Stimulated activated CD8-positive, alpha-beta memory T cell treated with anti-CD3 and anti-CD28 coated beads, Interleukin-7, amount 100 ng/mL, for 24 hours (primary cell): ENCODE results near the gene DLK1.

Experiments
- DNase-seq: peaks from one replicate; pipeline ENCODE4 v3.0.0-alpha.2; 2020; ENCODE audit warnings: low read depth

The DLK1 gene

DNA sequence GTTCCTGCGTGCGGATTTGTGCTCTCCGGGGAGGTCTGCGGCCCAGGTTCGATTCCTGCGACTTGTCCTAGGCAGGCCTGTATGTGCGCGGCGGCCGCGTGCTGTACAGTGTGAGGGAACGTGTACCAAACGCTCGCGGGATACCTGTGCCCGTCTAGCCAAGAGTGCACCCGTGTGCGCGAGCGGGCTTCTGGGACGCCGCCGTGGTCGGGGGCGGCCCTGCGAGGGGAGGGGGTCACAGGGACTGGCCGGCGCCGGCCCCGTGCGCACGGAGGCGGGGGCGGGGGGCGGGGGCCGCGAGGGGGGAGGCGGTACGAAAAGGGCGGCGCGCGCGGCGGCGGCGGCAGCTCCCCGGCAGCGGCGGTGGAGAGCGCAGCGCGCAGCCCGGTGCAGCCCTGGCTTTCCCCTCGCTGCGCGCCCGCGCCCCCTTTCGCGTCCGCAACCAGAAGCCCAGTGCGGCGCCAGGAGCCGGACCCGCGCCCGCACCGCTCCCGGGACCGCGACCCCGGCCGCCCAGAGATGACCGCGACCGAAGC is at the start of gene DLK1:
DLK1 (plus strand) TSS at position 343 of the 536 bp plus-strand sequence; CDS start at position 520, 177 bp downstream.
- no peak for DNase-seq

DNA sequence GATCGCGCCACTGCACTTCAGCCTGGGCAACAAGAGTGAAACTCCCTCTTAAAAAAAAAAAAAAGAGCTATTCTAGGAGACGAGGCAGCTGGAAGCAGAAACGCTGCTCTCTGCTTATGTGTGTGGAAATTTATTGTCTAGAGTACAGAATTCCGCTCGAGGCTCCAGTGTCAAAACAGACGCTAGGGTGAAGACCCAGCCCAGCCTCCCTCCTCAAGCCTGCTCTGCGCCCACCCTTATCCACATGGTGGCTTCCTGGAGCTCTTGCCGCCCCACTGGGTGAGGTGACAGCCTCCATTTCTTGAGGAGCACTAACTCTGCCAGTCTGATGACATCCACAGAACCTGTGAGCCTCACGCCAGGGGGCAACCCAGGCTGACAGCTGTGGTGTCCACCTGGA is 49.5 kb upstream of the DLK1 start:
- DNase-seq, result no peak

DNA sequence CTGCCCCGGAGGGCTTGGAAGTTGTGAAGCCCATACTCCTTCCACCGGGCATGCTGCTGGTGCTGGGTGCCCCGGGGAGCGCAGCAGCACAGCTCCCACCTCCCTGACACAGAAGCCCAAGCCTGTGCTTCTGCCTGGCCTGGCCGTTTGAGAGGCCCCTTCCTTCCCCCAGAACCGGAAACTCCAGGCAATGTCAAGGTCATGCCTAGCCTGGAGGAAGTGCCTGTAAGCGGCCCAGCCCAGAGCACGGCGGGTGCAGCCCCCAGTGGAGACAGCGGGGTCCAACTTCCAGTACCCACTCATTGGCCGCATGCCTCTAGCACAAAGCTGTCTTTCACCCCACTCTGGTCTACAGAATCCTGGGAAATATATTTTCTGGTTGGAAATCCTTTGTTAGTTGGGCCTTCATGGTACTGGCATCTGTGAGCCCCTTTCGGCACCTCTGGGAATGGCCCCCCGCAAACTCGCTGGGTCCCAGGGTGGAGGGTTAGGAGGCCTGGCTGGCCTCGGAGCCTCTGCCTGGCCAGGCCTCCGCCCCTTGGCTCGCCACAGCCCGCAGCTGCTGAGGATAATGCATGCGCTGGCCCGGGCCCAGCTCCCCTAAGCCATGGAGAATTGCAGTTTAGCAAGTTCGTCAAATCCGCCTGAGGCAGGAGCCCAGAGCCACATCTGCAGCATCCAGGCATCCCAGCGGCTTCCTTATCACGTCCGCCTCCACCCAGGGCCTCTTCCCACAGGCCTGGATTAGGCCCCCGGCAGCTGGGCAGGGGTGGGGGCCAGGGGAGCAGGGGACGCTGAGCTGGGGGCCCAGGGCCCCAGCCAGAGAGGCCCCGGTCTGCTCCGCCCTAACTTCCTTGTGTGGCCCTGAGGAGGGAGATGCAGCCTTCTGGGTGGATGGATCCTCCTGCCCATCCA is 48.9 kb upstream of the DLK1 start:
- no peak for DNase-seq

DNA sequence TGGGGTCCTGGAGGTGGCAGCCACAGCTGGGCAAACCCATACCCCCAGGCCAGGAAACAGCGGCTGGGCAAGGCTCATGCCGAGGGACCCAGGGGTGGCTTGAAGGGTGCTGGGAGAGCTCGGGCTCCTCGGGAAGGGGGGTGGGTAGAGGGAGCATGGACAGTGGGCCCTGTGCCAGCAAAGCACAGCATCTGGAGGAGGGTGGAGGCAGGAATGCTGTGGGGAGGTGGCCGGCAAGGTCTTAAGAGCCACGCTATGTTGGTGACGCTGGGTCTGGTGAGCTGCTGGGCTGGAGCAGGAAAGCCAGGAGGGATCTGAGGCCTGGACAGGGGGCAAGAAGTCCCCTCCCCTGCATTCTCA is 48.2 kb upstream of the DLK1 start:
- no peak for DNase-seq

DNA sequence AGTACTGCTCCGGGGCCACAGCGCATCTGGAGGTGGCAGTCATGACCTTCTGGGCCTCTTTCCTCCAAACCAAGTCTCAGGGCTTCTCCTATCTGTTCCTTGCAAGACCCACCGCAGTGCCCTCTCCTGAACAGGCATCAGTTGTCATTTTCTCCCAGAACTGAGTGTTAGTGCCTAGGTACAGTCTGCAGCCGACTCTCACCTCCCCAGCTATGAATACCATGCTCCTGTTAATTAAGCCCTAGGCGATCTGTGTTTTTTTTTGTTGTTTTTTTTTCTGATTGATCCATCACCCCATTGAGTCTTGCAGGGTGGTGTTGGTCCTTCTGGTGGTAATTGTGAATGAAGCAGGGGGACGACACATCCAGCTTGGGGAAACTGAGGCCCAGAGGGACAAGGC is 47.5 kb upstream of the DLK1 start:
- DNase-seq, result no peak

DNA sequence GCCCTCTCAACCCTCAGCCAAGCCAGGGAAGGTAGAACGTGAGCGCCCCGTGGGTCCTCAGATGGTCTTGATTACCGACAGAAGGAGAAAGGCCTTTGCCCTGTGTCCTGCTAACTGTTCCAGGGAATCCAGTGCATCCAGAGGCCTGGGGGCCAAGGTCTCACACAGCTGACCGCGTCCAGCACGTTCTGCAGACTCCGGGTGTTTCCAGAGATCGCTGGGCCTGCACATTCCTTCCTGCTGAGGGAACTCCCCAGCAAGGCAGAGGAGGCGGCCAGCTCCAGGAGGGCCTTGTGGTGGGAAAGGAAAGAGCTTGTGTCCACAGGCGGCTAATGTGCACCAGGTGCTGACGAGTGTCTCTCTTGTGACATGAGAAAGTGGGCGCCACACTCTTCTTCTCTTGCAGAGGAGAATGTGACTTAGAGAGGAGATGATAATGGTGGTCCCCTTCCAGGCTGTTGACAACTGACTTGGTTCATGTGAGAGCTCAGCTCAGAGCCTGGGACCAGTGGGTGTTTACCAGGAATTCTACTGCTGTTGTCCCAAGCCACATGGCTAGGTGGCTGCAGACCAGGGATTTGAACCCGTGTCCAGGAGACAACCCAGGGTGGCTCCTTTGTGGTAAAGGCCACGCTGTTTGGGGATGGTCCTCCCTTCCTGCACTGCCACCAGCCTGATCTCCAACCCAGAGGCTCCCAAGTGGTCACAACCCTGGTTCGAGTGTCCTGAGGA is 46.8 kb upstream of the DLK1 start:
- no peak for DNase-seq

DNA sequence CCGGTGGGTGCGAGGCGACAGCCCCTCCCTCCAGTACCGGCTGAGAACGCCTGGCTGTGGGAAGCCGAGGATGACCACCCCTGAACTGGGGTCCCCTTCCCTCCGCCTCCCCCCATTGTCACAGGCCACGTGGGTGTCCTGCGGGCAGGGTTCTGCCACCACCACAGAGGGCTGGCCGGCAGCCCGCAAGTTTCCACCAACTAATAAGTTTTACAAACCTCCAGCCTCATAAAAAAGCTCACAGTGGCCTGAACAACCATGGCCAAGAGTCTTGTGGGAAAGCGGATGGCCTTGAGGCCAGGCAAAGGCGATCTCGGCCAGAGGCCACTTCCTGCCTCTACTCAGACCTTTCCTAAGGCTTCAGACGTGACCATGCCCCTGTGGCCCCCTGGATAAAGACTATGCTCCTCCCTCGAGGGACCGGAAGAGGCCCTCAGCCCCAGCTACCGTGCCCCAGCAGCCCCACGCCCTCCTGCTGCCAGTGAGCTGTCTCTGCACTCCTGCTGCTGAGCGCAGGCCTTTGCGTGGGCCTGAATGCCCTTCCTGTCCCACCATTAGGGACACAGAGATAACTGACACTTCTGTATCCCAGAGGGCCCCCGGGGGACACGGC is 46.1 kb upstream of the DLK1 start:
- no peak for DNase-seq

DNA sequence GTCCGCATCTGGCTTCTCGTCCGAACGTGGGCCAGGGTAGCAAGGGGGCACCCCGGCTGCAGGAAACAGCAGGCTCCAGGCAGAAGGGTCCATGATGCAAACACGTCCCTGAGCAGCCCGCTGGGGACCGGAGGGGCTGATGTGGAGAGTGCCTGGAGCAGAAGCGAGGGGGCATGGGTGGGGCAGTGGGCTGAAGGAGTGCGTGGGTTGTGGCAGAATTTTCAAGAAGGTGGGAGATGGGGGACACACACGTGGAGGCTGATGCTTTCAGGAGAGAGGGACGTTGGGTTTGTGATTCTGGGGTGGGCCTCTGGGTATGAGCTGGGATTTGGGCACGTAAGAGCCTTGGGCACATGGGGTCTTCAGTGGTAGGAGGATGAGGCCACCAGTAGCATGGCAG is 45.6 kb upstream of the DLK1 start:
- DNase-seq, result no peak

DNA sequence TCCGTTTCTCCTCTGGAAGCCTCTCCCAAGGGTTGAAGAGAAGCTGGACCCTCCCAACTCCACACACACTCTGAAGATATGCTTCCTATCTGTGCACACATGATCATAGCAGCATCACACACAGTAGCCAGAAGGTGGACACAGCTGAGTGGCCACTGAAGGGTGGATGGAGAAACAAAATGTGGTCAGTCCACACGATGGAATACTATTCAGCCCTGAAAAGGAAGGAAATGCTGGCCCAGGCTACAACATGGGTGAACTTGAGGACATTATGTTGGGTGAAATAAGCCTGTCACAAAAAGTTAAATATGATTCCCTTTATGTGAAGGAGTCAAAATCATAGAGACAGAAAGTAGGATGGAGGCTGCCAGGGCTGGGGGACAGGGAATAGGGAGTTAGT is 43.9 kb upstream of the DLK1 start:
- no peak for DNase-seq

DNA sequence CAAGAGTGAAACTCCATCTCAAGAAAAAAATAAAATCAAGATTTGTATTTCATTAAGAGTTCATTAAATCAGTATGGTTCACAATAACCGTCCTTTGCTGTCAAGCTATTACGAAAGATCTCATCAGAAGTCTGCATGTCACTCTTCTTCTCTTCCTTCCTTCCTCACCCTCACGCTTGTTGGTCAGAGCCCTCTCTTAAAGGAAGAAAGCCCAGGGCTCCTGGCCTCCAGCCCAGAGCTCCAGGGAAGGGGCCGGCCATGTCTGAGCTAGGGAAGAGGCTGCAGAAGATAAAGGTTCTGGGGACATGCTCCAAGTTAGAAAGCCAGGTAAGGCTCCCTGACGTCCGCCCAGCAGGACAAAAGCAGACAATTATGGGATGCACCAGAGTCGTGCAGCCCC is 43.1 kb upstream of the DLK1 start:
- no peak for DNase-seq

DNA sequence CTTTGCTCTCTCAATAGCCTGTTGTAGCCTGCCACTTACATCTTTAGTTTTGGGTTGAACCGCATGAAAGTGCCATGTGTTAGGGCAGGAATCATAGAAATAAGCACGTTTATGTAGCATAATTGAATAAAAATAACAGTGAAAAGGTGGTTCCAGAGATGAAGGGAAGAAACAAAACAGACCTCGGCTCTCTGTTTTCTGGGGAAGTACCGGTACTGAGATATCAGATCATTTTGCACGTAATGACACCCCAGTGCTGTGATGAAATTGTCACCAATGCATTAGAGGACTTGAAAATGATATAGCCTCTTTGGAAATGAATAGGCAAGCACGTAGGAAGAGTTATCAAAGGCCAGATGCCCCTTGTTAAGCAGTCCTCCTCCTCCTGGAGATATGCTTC is 42.5 kb upstream of the DLK1 start:
- DNase-seq, result no peak

DNA sequence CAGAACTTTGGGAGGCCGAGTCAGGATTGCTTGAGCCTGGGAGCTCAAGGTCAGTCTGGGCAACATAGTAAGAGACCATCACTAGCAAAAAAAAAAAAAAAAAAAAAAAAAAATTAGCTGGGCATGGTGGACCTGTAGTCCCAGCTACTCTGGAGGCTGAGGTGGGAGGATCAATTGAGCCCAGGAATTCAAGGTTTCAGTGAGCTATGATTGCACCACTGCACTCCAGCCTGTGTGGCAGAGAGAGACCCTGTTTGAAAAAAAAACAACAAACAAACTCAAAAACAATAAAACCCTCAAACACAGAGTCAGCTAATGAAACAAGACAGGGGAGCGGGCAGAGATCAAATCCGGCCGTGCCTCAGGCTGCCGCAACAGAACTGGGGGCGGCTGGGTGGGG is 41.7 kb upstream of the DLK1 start:
- DNase-seq, result no peak

DNA sequence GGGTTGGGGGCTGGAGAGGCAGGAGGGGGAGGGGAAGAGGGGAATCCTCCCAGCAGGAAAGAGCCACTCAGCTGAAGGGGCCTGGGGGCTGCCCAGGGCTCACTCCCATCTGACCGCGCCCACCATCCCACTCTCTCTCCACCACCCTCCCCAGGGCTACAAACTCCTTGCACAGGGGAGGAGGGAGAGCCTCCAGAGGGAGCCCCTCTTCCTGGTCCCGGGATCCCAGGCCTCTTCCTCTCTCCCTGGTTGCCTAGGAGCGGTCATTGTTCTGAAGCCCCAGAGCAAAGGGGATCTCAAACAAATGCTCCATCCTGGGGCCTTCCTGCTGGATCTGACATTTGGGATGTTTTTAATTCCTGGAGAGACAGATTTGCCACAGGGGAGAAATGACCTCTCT is 39.8 kb upstream of the DLK1 start:
- DNase-seq, result no peak

DNA sequence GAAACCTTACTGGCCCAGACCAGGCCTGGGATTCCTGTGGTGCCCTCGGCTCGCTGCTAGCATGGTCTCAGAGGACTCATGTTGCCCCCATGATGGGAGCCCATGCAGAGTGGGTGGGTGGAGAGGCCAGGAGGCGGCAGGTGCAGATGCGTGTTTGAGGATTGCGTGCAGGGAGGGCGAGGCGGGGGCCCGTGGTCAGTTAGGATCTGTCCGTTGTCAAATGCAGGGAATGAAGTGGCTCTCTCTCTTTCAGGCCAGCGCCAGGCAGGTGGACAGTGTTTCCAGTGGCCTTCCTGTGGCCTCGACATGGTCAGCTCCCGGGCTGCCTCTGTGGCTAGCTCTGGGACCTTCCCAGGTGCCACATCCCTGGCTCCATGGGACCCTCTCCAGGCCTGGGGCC is 39.3 kb upstream of the DLK1 start:
- no peak for DNase-seq

DNA sequence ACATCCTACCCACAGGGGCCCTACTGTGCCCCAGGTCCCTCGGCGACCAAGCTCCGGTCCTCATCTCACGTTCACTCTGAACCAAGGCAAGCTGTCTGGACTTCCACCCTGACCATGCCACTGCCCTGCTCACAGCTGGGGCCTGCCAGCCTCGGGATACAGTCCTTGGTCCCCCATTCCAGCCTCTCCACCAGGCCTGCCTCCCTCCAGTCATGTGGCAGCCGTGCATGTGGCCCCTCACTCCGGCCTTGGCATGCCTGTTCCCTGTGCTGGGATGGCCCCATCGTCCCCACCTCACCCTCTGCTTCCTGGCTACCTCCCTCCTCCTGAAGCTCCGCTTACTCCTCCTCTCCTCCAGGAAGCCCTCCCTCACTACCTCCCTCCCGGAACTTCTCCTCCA is 38.6 kb upstream of the DLK1 start:
- DNase-seq, result no peak

DNA sequence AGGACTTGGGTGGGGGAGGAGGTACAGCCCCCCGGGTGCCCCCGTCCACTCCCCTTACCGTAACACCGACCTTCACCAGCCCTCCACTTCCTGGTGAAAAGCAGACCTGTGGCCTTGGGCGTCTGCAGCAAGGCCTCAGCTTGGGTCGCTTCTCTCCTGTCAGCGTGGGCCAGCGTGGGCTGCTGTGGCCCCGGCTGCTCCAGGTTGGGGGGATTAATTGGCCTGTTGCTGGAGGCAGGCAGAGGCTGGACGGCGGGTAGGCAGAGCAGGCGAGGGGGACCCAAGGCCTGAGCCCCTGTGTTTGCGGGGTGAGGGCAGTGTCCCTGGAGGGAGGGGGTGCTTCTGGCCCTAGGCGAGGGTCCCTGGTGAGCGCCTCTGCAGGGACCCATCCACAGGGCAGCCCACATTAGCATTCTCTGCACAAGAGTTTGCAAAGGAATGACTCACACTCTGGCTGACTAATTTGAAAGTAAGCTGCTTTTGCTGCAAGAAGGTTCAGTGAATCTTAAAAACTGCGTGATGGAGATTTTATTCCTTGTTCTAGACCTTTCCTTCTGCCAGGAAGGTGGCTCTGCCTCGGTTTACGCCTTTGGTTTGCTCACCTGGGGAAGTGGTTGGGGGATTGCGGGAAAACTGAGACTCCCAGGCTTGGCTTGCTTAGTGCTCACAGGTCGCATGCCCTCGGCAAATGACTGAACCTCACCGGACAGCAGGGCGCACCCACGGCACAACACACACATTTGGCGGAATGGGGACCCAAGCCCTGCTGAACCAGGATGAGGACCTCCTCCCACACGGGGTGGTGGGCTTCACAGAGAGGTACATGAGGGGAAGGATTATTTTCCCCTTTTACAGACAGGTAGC is 37.9 kb upstream of the DLK1 start:
- no peak for DNase-seq

DNA sequence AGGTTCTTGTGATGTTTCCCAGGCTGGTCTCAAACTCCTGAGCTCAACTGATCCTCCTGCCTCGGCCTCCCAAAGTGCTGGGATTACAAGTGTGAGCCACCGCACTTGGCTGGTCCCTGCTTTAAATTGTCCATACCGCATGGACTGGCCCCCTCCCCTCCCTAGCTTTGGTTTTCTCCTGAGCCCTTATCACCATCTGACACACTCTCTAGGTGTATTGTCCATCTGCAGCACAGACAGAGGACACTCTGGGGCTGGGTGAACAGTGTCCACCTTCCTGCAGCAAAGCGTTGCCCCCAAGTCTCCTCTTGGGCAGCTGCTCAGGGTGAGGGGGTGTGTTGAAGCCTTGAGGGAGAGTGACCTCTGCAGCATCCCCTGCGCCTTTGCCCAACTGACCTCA is 36.0 kb upstream of the DLK1 start:
- DNase-seq, result no peak

DNA sequence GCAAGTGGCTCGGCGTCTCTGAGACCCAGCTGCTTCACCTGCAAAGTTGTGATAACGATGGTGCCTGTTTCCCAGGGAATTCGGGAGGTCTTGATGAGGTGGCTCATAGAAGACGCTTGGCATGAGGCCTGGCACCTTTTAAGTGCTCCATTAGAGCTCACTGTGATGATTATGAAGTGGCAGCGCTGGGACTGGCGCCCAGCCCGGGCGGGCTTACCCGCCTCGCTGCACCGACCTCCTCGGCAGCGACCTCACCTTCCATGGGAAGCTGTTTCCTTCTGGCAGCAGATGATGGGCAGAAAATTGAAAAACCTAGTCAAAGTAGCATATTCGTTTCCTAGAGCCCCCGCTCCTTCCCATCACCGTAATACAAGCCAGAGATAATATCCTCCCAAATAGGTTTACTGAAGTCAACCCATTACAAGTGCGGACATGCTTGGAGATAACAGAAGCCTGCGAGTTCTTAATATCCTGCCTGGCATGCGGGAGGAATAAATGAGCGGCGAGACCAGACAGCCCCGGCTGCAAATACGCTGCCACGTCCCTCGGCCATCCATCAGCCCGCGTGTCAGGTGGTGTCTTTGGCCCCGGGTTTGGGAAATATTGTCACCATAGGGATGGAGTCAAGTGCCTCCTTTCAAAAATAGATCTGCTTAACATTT is 35.2 kb upstream of the DLK1 start:
- no peak for DNase-seq

DNA sequence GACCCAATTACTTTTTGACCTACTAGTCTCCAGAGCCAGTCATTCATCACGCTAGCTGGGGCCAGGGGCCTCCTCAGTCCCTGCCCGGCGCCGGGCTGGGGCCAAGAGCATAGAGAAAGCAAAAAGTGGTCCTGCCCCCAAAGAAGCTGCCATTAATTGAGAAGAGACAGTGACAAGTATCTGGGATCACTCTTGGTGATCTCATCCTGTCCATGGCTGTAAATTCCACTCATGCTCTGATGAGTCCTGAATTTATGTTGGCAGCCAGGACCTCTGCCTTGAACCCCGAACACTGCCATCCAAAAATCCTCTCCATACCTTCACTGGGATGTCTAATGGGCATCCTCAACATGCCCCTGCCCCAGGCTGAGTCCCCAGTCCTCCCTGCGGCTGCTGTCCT is 34.4 kb upstream of the DLK1 start:
- DNase-seq, result no peak

DNA sequence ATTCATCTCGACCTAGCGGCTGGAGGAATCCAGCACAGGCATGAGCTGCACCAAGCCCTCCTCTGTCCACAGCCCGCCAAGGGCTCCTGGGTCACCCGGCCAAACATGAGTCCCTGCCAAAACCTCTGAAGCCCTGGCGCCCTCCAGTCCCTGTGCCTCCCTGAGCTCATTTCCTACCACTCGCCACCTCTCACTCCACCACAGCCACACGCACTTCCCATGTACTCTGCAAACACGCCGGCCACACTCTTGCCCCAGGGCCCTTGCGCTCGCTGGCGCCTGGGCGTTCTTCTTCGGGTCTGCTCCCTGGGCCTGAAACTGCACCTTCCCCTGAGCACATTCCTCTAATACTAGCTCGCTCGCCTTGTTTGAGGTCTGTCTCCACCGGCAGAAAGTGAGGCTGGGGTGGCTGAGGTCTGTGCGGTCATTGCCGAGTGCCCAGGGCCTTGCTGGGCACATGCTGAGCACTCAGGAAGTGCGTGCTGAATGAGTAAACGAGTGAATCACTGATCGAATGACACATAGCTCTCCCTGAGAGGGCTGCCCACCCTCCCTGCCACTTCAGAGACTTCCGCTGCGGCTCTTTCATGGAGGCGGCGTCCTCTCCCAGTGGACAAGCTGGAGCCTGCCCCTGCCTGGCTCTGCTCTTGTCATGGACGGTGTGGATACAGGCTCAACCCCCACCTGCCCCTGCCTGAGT is 33.7 kb upstream of the DLK1 start:
- DNase-seq, result no peak
